ENCODE measurements around the gene SLC24A3. TPM values are rescaled to one million over a fixed set of nuclear protein-coding genes. Genes with fewer than 3 reads are reported as not detected.

The SLC24A3 gene
- total RNA-seq, 1 donor from 2014 or later = 0.11 TPM

GRCh38 chr20:19412254-19412653 is 199.8 kb downstream of the SLC24A3 start:
- Mint-ChIP-seq H3K4me3 (ENCODE audit: unreplicated experiment) (no peak overlapping the region), H3K4me1 (ENCODE audit: unreplicated experiment) (no peaks in the 10 kb centered on the region), H3K27me3 (ENCODE audit: unreplicated experiment) (no peaks in the 10 kb centered on the region), H3K27ac (ENCODE audit: unreplicated experiment) (no peak overlapping the region), H3K36me3 (ENCODE audit: unreplicated experiment) (no peaks in the 10 kb centered on the region), H3K9me3 (ENCODE audit: unreplicated experiment) (peaks cover 3% of the 10 kb centered on the region)
- no peak for TF ChIP-seq CTCF (IDR thresholded peaks at IDR 0.05)
- DNase-seq (ENCODE audit: extremely low spot score, unreplicated experiment) = no peak

GRCh38 chr20:19414600-19414999 is 202.2 kb downstream of the SLC24A3 start:
- Mint-ChIP-seq H3K27me3 (ENCODE audit: unreplicated experiment) (no peaks in the 10 kb centered on the region), H3K27ac (ENCODE audit: unreplicated experiment) (no peak overlapping the region), H3K36me3 (ENCODE audit: unreplicated experiment) (no peaks in the 10 kb centered on the region), H3K4me1 (ENCODE audit: unreplicated experiment) (no peaks in the 10 kb centered on the region), H3K9me3 (ENCODE audit: unreplicated experiment) (no peaks in the 10 kb centered on the region), H3K4me3 (ENCODE audit: unreplicated experiment) (no peak overlapping the region)
- TF ChIP-seq CTCF (IDR thresholded peaks at IDR 0.05) = no peak
- DNase-seq (ENCODE audit: extremely low spot score, unreplicated experiment) = no peak

- no peak for DNase-seq (ENCODE audit: extremely low spot score, unreplicated experiment)
- no peaks in the 10 kb centered on the region for H3K4me1 Mint-ChIP-seq (ENCODE audit: unreplicated experiment)
- H3K36me3 Mint-ChIP-seq (ENCODE audit: unreplicated experiment) = no peaks in the 10 kb centered on the region
- H3K27ac Mint-ChIP-seq (ENCODE audit: unreplicated experiment) = no peak overlapping the region
- no peak for TF ChIP-seq CTCF (IDR thresholded peaks at IDR 0.05)
- H3K9me3 Mint-ChIP-seq (ENCODE audit: unreplicated experiment) = no peaks in the 10 kb centered on the region
- no peak overlapping the region for H3K4me3 Mint-ChIP-seq (ENCODE audit: unreplicated experiment)
- H3K27me3 Mint-ChIP-seq (ENCODE audit: unreplicated experiment) = no peaks in the 10 kb centered on the region
Measured at GRCh38 chr20:19415786-19416185, 203.3 kb downstream of the SLC24A3 start.

GRCh38 chr20:19416627-19417026 is 204.2 kb downstream of the SLC24A3 start:
- Mint-ChIP-seq H3K4me3 (ENCODE audit: unreplicated experiment) (no peak overlapping the region), H3K9me3 (ENCODE audit: unreplicated experiment) (peaks cover 4% of the 10 kb centered on the region), H3K36me3 (ENCODE audit: unreplicated experiment) (no peaks in the 10 kb centered on the region), H3K4me1 (ENCODE audit: unreplicated experiment) (no peaks in the 10 kb centered on the region), H3K27ac (ENCODE audit: unreplicated experiment) (no peak overlapping the region), H3K27me3 (ENCODE audit: unreplicated experiment) (no peaks in the 10 kb centered on the region)
- DNase-seq (ENCODE audit: extremely low spot score, unreplicated experiment) = no peak
- TF ChIP-seq CTCF (IDR thresholded peaks at IDR 0.05) = no peak

GRCh38 chr20:19419396-19419795 is 207.0 kb downstream of the SLC24A3 start:
- no peaks in the 10 kb centered on the region for H3K36me3 Mint-ChIP-seq (ENCODE audit: unreplicated experiment)
- TF ChIP-seq CTCF (IDR thresholded peaks at IDR 0.05) = no peak
- no peaks in the 10 kb centered on the region for H3K4me1 Mint-ChIP-seq (ENCODE audit: unreplicated experiment)
- DNase-seq (ENCODE audit: extremely low spot score, unreplicated experiment) = no peak
- H3K27me3 Mint-ChIP-seq (ENCODE audit: unreplicated experiment) = no peaks in the 10 kb centered on the region
- H3K9me3 Mint-ChIP-seq (ENCODE audit: unreplicated experiment) = peaks cover 4% of the 10 kb centered on the region
- no peak overlapping the region for H3K27ac Mint-ChIP-seq (ENCODE audit: unreplicated experiment)
- H3K4me3 Mint-ChIP-seq (ENCODE audit: unreplicated experiment) = no peak overlapping the region
